MM.1S (cell line): ENCODE measurements around the gene PREP.

Source experiments
- CTCF ChIP-seq: fragments of 300-600 bp; sonication (generic); IDR thresholded peaks from 2 replicates; pipeline ENCODE4 v1.5.1; 2016; ENCODE audit warnings: antibody characterized with exemption, low read length, mixed read lengths
- EZH2 ChIP-seq: fragments of 300-600 bp; sonication (generic); optimal IDR thresholded peaks from 2 replicates; pipeline ENCODE3; 2017; ENCODE audit warnings: low read depth, mild to moderate bottlenecking, antibody characterized with exemption, low read length, mixed read lengths
- EZH2phosphoT487 ChIP-seq: fragments of 300-600 bp; sonication (generic); IDR thresholded peaks from 2 replicates; pipeline ENCODE4 v1.6.1; 2018; ENCODE audit warnings: antibody characterized with exemption, low read length

- TF ChIP-seq CTCF (peak; percentile 57), EZH2phosphoT487 (no peak), EZH2 (no peak)
Measured at GRCh38 chr6:105431226-105431625, 28.3 kb upstream of the PREP start.
